Lung (tissue), 12 donors: Measurements from ENCODE around the gene DHCR24. TPM values are rescaled to one million over a fixed set of nuclear protein-coding genes. Genes with fewer than 3 reads are reported as not detected.

ENCODE experiments used
- ATAC-seq: fragments of 200-7000 bp; cut with Tn5 transposase; one replicate; pipeline ENCODE4 v1.9.1; 2020; ENCODE audit warnings: moderate number of reproducible peaks; ENCODE audit not compliant: insufficient read depth, low FRiP score
- DNase-seq, 3 donors: peaks; one replicate each; pipeline ENCODE4 v3.0.0-alpha.2; 2013 to 2017
- H3K27ac ChIP-seq, 2 donors: one replicate each; pipeline ENCODE4 v1.5.1; 2013; ENCODE audit warnings: mild to moderate bottlenecking in 2 of 2, moderate library complexity in 2 of 2, control low read depth in 1 of 2, inconsistent platforms in 1 of 2, low read depth in 1 of 2, low read length in 1 of 2
- H3K27me3 ChIP-seq, 3 donors: one replicate each; pipeline ENCODE4 v1.5.1; 2013; ENCODE audit warnings: low read length in 2 of 3; ENCODE audit not compliant: control insufficient read depth in 3 of 3, insufficient read depth in 3 of 3
- H3K36me3 ChIP-seq, 4 donors: one replicate each; pipeline ENCODE4 v1.5.1; 2013; ENCODE audit warnings: low read length in 4 of 4, mild to moderate bottlenecking in 1 of 4, moderate library complexity in 1 of 4; ENCODE audit not compliant: control insufficient read depth in 4 of 4, insufficient read depth in 4 of 4
- H3K4me1 ChIP-seq, 5 donors: one replicate each; pipeline ENCODE4 v1.5.1; 2013; ENCODE audit warnings: low read length in 5 of 5, mild to moderate bottlenecking in 2 of 5, moderate library complexity in 1 of 5; ENCODE audit not compliant: control insufficient read depth in 5 of 5, insufficient read depth in 5 of 5
- H3K4me3 ChIP-seq: one replicate; pipeline ENCODE4 v1.5.1; 2013; ENCODE audit warnings: mild to moderate bottlenecking, control low read depth, moderate library complexity
- H3K9ac ChIP-seq, 2 donors: one replicate each; pipeline ENCODE4 v1.5.1; 2013; ENCODE audit warnings: low read length in 2 of 2, control low read depth in 1 of 2; ENCODE audit not compliant: insufficient read depth in 1 of 2
- H3K9me3 ChIP-seq, 4 donors: one replicate each; pipeline ENCODE4 v1.5.1; 2013; ENCODE audit warnings: low read length in 3 of 4, mild to moderate bottlenecking in 1 of 4, moderate library complexity in 1 of 4; ENCODE audit not compliant: control insufficient read depth in 4 of 4, insufficient read depth in 3 of 4
- WGBS, 2 donors: extraction: QIAGEN DNeasy Blood & Tissue Kit; methylation state at CpG; one replicate each; pipeline ENCODE4 v1.1.7; 2013; 5-methylcytosine and 5-hydroxymethylcytosine counted together
- polyA plus RNA-seq, 2 donors: library from polyadenylated mRNA; stranded (reverse); fragments of 200-250 nt; gene quantifications; one replicate each; pipeline ENCODE4 v1.2.1, GENCODE V29; 2013
- total RNA-seq, 2 donors: library from RNA; depleted of rRNA in 1 of 2; stranded (reverse); fragments of >200 nt in 1 of 2; gene quantifications; one replicate each; pipeline ENCODE4 v1.2.1, GENCODE V29; 2014 to 2021
- TF ChIP-seq, protein P1 (sequence below): IDR thresholded peaks from 2 replicates; pipeline ENCODE4 v1.5.1; 2012; ENCODE audit warnings: mild to moderate bottlenecking; ENCODE audit errors: control extremely low read depth, extremely low read depth
- donor health status: control.
- donor health status: control.
- donor health status: Bipolar disorder and iron deficiency.
- donor health status: healthy.
- donor health status: DM: yes; HTN: yes; CAD: no.

DHCR24 gene
- total and polyA plus RNA-seq, 4 donors, result 269 to 735 (median 436) TPM

- peaks cover 7 to 18% (median 13%) of the 10 kb centered on the region in 5 donors for H3K4me1 ChIP-seq
- TF ChIP-seq, protein P1, sequence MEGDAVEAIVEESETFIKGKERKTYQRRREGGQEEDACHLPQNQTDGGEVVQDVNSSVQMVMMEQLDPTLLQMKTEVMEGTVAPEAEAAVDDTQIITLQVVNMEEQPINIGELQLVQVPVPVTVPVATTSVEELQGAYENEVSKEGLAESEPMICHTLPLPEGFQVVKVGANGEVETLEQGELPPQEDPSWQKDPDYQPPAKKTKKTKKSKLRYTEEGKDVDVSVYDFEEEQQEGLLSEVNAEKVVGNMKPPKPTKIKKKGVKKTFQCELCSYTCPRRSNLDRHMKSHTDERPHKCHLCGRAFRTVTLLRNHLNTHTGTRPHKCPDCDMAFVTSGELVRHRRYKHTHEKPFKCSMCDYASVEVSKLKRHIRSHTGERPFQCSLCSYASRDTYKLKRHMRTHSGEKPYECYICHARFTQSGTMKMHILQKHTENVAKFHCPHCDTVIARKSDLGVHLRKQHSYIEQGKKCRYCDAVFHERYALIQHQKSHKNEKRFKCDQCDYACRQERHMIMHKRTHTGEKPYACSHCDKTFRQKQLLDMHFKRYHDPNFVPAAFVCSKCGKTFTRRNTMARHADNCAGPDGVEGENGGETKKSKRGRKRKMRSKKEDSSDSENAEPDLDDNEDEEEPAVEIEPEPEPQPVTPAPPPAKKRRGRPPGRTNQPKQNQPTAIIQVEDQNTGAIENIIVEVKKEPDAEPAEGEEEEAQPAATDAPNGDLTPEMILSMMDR, result no peak
- H3K9ac ChIP-seq, result no peak overlapping the region
- no peaks in the 10 kb centered on the region for H3K27me3 ChIP-seq
- 79 to 82% methylated on average over 8 of the region's 8 CpGs for WGBS, 2 donors
- peak; percentile 40 to 74 (median 73) for DNase-seq
- no peaks in the 10 kb centered on the region for H3K9me3 ChIP-seq
- H3K36me3 ChIP-seq, result no peaks in the 10 kb centered on the region
- H3K27ac ChIP-seq, result peak overlapping the region in 1 of 2 donors; percentile 89
- no peak for ATAC-seq
- H3K4me3 ChIP-seq, result no peak overlapping the region
Observed at GRCh38 chr1:54927472-54928240, 40.7 kb upstream of the DHCR24 start.

- peak overlapping the region in 1 of 2 donors; percentile 89 for H3K27ac ChIP-seq
- H3K4me3 ChIP-seq, result no peak overlapping the region
- no peaks in the 10 kb centered on the region for H3K36me3 ChIP-seq
- TF ChIP-seq, protein P1, result no peak
- no peak overlapping the region for H3K9ac ChIP-seq
- H3K9me3 ChIP-seq, result no peaks in the 10 kb centered on the region
- DNase-seq (peak in 2 of 3 donors; percentile 34 to 42), ATAC-seq (no peak)
- no peaks in the 10 kb centered on the region for H3K27me3 ChIP-seq
- H3K4me1 ChIP-seq, result peaks cover 7 to 18% (median 13%) of the 10 kb centered on the region in 5 donors
- WGBS, 2 donors, result 62 to 67% methylated on average over 2 of the region's 2 CpGs
Observed at GRCh38 chr1:54926970-54927369, 40.0 kb upstream of the DHCR24 start.

DNA sequence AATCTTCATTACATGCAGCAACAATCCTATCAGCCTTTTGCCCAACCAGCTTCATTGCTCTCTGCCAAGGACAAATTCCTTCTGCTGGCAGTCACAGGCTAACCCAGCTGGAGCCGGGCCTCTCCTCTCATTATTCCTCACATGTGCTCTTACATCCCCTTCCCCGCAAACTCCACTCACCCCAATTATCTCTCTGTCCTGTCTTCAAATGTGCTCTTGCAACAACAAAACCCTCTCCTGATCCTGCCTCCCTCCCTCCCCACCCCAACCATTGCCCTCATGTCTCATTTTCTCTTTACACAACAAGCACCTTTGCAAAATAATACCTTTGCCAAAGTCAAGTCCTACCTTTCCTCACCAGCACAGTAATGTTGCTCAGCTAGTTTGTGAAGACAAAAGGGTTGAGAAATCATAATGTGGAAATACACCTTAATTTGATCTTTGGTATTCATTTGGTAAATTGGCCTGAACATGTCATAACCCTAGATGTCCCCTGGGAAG is 36.0 kb upstream of the DHCR24 start:
- WGBS, 2 donors, result 63 to 70% methylated on average over 2 of the region's 2 CpGs
- no peaks in the 10 kb centered on the region for H3K36me3 ChIP-seq
- peak overlapping the region; percentile 71 to 78 for H3K27ac ChIP-seq
- H3K9me3 ChIP-seq, result no peaks in the 10 kb centered on the region
- no peaks in the 10 kb centered on the region for H3K27me3 ChIP-seq
- no peak overlapping the region for H3K4me3 ChIP-seq
- TF ChIP-seq, protein P1, result no peak
- peaks cover 7 to 19% (median 13%) of the 10 kb centered on the region in 5 donors for H3K4me1 ChIP-seq
- peak in 2 of 3 donors; percentile 32 to 52 for DNase-seq
- H3K9ac ChIP-seq, result no peak overlapping the region
- no peak for ATAC-seq
